ENCODE results near the gene MAP4K4. TPM values are rescaled to one million over a fixed set of nuclear protein-coding genes. Genes with fewer than 3 reads are reported as not detected.

MAP4K4 gene
- total RNA-seq, 4 donors from 2014 or later = 14.2 to 65.2 (median 29.1) TPM

GRCh38 chr2:101759162-101759561 lies 61.7 kb downstream of the MAP4K4 start:
- no peak for DNase-seq
- TF ChIP-seq, protein P1, sequence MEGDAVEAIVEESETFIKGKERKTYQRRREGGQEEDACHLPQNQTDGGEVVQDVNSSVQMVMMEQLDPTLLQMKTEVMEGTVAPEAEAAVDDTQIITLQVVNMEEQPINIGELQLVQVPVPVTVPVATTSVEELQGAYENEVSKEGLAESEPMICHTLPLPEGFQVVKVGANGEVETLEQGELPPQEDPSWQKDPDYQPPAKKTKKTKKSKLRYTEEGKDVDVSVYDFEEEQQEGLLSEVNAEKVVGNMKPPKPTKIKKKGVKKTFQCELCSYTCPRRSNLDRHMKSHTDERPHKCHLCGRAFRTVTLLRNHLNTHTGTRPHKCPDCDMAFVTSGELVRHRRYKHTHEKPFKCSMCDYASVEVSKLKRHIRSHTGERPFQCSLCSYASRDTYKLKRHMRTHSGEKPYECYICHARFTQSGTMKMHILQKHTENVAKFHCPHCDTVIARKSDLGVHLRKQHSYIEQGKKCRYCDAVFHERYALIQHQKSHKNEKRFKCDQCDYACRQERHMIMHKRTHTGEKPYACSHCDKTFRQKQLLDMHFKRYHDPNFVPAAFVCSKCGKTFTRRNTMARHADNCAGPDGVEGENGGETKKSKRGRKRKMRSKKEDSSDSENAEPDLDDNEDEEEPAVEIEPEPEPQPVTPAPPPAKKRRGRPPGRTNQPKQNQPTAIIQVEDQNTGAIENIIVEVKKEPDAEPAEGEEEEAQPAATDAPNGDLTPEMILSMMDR (IDR thresholded peaks at IDR 0.05) = no peak
- TF ChIP-seq POLR2A (IDR thresholded peaks at IDR 0.05) = no peak
- H3K36me3 ChIP-seq = no peaks in the 10 kb centered on the region
- H3K27me3 ChIP-seq = no peaks in the 10 kb centered on the region
- H3K27ac ChIP-seq = no peak overlapping the region
- peaks cover 0 to 25% (median 2%) of the 10 kb centered on the region in 4 donors for H3K4me1 ChIP-seq
- no peaks in the 10 kb centered on the region for H3K9me3 ChIP-seq
- no peak overlapping the region for H3K4me3 ChIP-seq

DNA sequence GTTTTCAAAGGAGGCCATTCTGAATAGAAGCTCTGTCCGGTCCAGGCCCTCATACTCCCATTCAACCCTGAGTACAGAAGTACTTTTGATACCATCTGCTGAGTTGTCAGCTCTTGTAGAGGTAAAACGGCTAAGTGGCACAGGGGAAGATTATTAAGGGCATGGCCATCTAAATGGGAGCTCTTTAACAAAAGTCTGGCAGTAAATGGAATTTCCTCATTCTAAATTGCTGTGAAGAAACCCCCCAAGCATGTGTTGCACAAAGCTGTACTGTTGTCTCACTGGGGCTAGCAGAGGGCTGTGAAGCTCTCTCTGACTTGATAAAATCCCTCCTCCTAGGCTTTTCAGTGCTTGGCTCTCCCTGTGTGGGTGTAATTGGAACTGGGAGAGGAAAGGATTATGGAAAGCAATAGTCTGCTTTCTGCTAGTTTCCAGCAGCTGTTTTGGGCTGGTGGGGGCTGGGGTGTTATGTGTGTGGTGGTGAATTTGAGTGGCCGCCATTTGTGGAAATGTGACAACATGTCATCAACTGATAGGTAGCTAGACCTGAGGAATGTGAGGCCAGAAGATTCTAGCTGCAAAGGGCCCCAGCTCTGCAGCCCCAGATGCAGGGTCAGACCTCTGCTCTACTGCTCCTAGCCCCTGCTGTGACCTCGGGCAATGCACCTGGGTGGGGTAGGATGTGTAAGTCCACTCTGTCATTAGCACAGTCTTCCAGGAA lies 65.1 kb downstream of the MAP4K4 start:
- Histone ChIP-seq H3K9me3 (no peaks in the 10 kb centered on the region), H3K27ac (peak overlapping the region in 1 of 4 donors; percentile 5), H3K27me3 (no peaks in the 10 kb centered on the region), H3K36me3 (no peaks in the 10 kb centered on the region), H3K4me3 (no peak overlapping the region), H3K4me1 (peaks cover 0 to 28% (median 6%) of the 10 kb centered on the region in 4 donors)
- no peak for TF ChIP-seq POLR2A (IDR thresholded peaks at IDR 0.05)
- TF ChIP-seq, protein P1 (IDR thresholded peaks at IDR 0.05) = no peak
- DNase-seq = no peak

DNA sequence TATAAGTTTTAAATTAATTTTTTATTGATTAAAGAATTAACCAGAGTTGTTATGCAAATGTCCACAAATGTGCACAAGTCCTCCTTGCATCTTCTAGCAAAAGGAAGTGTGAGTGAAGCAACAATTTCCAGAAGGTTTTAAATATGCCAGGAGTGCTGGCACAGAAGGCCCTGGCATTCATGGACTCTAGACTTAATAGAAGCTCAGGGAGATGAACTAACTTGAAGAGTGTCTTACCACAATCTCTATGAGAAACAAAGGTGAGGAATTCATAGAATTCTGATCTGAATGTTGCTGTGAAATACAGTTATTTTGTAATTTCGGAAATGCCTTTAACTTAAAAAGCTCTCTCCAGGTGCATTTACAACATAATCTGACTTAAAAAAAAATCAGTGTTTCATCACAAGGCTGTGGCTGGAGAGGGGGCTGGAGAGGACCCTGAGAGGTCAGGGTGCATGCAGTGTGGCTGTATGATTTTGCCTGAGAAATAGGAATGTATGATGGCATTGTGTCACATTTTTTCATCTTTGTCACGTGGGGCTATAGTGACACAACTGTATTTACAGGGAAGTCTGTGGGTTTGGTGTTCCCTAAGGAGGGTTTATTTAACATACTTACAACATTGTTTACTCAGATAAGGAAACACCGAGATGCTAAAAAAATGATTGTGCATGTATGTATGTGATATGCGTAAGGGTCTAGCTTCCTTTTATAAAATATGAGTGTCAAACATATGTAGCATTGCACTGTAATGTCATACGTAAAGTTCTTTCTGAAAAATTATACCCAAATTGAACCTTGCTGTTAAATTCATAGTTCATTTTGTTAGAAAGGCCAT lies 66.2 kb downstream of the MAP4K4 start:
- peaks cover 0 to 20% (median 6%) of the 10 kb centered on the region in 4 donors for H3K4me1 ChIP-seq
- DNase-seq = no peak
- H3K27ac ChIP-seq = no peak overlapping the region
- TF ChIP-seq, protein P1 (IDR thresholded peaks at IDR 0.05) = no peak
- no peak for TF ChIP-seq POLR2A (IDR thresholded peaks at IDR 0.05)
- H3K36me3 ChIP-seq = no peaks in the 10 kb centered on the region
- H3K4me3 ChIP-seq = no peak overlapping the region
- no peaks in the 10 kb centered on the region for H3K27me3 ChIP-seq
- H3K9me3 ChIP-seq = no peaks in the 10 kb centered on the region

DNA sequence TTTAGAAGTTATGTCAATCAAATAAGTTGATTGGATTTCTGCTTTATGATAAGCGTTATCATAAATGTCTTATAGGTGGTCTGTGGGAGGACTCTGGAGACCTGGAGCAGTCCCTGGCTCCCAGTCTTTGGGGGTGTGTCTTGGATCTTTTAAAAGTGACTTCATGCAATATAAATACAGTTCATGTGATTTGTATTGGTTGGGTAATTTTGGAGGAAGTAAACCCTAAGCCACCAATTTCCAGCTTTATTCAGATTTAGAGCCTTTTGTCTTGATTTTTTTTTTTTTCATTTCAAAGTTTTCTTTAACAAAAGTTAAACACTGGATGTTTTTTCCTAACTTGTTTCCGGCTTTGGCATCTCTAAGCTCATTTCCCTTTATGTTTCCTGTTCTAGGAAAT lies 68.8 kb downstream of the MAP4K4 start:
- TF ChIP-seq POLR2A (IDR thresholded peaks at IDR 0.05) = no peak
- TF ChIP-seq, protein P1 (IDR thresholded peaks at IDR 0.05) = no peak
- Histone ChIP-seq H3K36me3 (no peaks in the 10 kb centered on the region), H3K4me3 (no peak overlapping the region), H3K4me1 (peaks cover 0 to 20% (median 6%) of the 10 kb centered on the region in 4 donors), H3K9me3 (no peaks in the 10 kb centered on the region), H3K27ac (peak overlapping the region in 2 of 4 donors; percentile 3 to 50), H3K27me3 (no peaks in the 10 kb centered on the region)
- DNase-seq = no peak

DNA sequence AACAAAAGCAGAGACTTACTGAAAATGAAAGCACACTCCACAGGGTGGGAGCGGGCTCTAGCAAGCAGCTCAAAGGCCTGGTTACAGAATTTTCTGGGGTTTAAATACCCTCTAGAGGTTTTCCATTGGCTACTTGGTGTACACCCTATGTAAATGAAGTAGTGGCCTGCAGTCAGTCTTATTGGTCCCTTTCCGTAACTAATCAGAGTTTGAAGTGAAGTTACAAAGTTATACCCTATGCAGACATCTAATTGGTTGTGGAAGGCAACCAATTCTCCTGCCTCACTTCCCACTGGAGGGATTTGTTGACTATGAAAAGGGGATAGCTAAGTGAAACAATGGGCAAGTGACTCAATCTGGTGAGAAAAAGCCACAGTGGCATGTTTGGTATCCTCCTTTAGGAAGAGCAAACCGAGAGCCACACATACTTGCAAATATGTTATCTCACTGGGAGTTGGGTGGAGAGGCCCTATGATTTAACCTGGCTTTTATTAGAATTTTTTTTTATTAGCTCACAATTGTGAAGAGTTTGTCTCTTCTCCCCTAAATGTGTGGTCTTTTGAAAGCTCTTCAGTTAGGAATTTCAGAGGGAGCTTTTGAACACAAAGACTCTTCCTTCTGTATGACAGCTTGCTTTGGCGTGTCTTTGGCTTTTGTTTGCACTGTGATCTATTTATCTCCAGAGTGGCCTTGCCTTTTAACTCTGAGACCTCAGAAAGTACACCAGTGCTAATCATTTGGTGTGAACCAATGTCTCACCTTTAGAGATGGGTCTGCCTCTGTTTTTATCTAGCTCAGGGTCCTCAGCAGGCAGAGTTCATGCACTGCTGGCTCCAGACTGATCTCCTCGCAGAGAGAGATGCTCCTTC lies 69.6 kb downstream of the MAP4K4 start:
- Histone ChIP-seq H3K9me3 (no peaks in the 10 kb centered on the region), H3K4me1 (peaks cover 0 to 20% (median 6%) of the 10 kb centered on the region in 4 donors), H3K36me3 (no peaks in the 10 kb centered on the region), H3K27me3 (no peaks in the 10 kb centered on the region), H3K27ac (peak overlapping the region in 2 of 4 donors; percentile 45 to 50), H3K4me3 (no peak overlapping the region)
- no peak for DNase-seq
- TF ChIP-seq, protein P1 (IDR thresholded peaks at IDR 0.05) = no peak
- no peak for TF ChIP-seq POLR2A (IDR thresholded peaks at IDR 0.05)
